ENCODE results near the gene CNOT4.
A peak's percentile ranks its signal among the peaks of the same experiment; 100 is the strongest.
"Not testable (repeated sequence)": the region's sequence is repeated elsewhere in the genome, so short reads cannot be mapped to it uniquely, and the experiment has no call there.

CNOT4 gene

GRCh38 chr7:135353832-135354231, 156.1 kb downstream of the CNOT4 start:
- no peak for DNase-seq

GRCh38 chr7:135352285-135352684, 157.6 kb downstream of the CNOT4 start:
- no peak for DNase-seq

DNA sequence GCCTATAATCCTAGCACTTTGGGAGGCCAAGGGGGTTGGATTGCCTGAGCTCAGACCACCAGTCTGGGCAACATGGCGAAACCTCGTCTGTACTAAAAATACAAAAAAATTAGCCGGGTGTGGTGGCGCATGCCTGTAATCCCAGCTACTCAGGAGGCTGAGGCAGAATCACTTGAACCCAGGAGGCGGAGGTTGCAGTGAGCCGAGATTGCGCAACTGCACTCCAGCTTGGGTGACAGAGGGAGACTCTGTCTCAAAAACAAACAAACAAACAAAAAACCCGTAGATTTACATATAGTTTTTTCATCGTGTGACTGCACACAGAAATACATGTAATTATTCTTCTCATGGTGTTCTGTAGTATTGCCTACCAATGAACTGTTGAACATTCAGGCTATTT, 158.8 kb downstream of the CNOT4 start:
- DNase-seq = not testable (repeated sequence)

DNA sequence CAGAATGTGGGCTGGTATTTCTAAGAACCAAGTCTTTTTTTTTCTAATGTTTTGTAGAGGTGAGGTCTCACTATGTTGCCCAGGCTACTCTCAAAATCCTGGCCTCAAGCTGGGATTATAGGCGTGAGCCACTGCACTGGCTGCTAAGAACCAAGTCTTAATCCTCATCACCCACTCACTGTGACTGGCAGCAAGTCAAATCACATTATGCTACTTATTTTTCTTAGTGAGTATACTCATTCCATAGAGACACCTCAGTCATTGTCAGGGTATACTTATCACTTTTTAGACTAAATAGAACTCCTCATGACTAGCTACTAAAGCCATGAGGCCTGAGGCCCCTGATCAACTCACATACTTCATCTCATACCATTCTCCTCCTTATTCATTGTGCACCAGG, 160.2 kb downstream of the CNOT4 start:
- DNase-seq = no peak

DNA sequence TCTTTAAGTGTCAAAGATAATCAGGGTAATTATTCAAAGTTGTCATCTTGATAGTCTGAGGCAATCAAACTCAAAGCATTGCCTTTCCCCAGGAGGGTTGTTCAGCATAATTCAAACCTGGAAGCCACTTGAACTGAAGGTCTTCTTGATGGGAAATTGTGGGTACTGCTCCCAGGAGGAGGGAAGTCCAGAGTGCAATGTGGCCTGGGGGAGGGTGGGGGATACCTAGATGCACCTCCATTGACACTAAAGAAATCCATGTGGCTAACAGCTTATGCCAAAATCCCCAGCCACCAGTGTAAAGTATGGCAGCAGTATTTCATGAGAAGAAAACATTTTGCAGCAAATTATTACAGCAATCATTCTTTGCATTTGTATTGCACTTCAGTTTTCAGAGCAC, 161.4 kb downstream of the CNOT4 start:
- no peak for DNase-seq

- no peak for DNase-seq
Measured at GRCh38 chr7:135343361-135343760, 166.5 kb downstream of the CNOT4 start.

DNA sequence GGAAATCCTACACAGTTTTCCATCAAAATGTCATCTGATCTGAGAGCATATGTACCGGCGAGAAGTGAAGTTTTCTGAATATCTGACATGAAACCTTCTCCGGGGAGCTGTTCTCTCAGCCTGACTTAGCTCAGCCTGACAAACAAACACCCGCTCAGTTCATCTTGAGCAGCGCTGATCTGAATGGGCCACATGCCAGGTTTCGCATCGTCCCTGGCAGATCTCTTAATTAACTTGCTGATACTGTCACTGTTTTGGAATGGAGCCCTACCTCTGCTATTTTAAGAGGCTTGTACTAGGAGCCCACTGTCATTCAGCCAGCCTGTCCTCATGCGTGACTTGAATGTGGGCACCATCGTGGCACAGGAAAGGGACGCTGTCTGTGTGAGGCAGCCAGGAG, 167.0 kb downstream of the CNOT4 start:
- no peak for DNase-seq

DNA sequence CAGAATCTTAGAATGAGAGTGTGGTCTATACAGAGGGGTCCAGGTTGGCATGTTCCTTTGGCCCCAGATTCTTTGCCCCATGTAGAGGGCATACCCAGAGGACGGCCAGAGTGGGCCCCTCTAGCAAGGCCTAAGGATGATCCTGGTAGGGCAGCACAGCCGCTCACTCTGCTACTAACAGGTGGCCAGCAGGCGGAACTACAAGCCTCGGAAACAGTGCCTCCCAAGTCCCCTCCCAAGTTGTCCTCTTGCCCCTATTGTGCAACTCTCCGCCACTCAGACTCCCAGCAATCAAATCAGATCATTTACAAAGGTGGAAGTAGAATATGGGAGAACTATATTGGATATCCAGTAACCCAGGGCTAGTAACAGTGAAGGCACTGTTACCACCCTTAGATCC, 168.9 kb downstream of the CNOT4 start:
- DNase-seq = no peak

DNA sequence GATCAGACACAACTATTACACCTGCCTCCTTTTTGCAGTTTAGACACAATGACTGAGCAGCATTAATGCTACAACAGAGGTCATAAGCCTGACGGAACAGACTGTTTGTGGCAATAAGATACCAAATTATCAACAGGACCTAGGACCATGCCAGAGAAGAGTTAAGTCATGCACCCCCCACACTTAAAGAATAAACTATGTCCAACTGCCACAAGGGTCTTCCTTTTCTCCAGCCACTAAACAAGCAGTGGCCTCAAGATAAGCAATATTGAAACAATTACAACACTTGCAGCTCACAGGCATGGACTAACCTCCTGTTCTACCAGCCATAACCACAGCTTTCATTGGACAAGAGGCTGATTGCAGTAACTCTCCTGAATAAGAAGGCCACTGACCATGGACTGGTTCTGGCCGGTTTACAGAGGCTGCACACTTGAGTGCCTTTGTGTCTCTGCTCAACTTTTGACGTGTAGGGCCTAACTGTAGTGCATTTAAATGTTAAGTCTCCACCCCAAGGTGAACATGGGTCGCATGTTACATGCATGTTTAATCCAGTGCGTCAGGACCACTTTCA, 171.8 kb downstream of the CNOT4 start:
- no peak for DNase-seq

- no peak for DNase-seq
Measured at GRCh38 chr7:135337506-135337905, 172.4 kb downstream of the CNOT4 start.

DNA sequence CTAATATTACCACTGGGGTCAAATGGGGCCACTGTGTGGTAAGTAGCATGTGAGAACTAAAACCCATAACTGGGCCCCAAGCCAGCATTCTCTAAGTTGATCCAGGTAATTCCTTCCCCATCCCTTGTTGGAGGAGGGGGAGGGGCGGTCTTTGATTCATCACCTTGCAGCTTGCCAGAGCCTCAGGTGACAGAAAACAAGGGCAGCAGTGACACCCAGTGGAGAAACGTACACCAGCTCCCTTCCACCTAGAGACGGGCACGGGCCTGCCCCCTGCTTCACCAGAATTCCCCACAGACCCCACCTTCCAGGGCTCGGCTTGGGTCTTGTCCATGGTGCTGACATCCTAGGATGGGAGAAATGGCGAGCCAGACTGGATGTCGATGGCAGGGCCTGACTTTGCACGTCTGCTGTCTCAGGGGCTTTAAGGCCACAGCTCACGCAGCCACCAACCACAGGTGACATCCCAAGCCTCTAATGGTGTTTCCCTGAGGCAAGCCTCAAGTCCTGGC, 174.2 kb downstream of the CNOT4 start:
- DNase-seq = peak in 1 of 2 donors; percentile 17

DNA sequence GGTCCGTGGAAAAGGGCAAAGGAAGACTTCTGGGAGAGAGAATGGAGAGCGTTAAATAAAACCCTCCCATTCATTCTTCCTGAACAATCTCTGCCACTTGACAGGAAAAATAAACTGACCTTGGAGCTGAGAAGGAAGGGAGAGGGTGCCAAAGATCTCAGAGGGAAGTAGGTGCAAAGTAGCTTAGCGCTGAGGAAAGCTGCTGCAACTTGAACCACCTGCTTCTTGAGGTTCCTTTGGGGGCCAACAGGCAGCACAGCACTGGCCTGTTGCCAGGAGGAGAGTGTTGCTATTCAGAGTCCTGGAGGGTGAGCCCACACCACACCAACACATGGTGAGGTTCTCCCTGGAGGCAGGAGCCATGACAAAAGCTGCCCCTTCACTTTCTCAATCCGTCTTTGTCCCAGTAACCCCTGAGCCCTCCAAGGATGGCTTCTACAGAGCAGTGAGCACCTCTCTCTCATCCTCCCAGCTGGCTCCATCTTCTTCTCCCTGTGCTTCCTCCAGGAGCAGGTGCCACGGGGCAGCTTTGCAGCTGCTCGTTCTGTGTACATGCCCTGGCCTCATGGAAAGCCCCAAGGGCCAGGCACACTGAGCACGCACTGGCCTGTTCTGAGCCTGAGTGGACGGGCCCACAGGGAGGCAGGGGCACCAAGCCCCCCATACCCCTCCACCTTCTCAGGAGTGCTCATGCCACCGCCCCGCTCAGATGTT, 174.9 kb downstream of the CNOT4 start:
- DNase-seq = no peak

- DNase-seq = no peak
Measured at GRCh38 chr7:135333946-135334345, 176.0 kb downstream of the CNOT4 start.

DNA sequence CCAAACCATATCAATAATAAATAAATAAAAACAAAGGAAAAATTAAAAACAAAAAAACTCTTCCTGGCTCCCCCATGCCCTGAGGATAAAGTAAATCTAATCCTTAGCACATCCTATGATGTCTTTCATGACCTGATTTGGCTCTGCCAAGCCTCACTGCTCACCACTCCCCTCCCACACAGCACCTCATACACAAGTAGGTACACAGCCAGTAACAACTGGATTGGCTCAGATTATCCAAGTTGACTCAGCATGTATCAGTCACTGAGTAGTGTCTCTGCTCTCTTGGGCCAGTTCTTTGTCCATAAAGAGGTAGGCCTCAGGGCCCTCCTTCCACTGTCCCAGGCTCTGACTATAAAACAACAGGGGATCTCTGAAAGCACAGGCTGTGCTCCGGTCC, 176.7 kb downstream of the CNOT4 start:
- DNase-seq = no peak

DNA sequence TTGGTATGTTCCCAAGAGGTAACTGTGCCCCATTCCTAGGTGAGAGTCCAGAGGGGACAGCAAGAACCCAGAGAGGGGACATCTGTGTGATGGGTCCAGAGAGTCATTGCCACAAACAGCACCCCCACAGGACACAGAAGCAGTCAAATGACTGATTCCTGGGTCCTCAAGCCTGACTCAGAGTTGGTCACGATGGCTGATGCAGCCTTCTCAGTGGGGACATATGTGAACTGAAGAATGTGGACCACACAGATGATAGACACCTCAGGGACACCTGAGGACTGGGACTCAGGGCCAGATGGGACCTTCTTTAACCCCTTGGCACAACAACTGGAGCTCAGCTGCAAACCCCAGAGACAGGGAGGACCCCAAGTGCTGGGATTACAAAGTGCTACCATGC, 179.8 kb downstream of the CNOT4 start:
- no peak for DNase-seq

DNA sequence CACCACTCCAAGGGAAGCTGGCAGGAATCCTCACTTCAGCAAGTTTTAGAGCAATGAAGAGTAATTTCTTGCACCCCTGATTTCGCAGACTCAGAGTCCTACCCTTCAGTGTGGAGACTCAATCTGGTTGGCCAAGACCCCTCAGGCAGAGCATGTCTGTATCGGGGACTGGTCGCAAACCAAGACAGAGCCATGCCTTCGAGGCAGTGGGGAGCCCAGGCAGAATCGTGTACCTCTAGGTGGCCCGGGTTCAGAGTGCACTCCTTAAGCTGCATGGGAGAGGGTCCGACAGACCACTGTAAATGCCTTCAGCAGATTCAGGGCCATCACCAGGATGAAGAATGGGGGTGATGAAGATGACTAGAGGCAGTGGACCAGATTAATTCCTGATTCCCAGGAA, 181.4 kb downstream of the CNOT4 start:
- DNase-seq = no peak

DNA sequence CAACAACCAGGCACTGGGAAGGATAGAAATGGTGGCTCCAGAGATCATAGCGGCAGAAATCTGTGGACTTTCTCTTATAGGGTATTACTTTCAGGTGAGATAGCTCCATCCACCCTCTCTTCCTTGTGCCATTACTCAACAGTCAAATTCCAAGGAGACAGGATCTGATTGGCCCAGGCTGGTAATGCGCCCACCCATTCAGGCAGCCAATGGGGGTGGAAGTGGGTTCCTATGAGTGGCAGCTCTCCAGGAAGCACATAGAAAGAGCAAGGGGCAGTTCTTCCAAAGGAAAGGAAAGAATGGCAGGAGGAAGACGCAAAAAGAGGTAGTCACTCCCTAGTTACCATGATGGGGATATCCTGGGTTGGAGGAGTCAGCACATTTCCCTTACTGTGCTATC, 181.8 kb downstream of the CNOT4 start:
- DNase-seq = no peak

DNA sequence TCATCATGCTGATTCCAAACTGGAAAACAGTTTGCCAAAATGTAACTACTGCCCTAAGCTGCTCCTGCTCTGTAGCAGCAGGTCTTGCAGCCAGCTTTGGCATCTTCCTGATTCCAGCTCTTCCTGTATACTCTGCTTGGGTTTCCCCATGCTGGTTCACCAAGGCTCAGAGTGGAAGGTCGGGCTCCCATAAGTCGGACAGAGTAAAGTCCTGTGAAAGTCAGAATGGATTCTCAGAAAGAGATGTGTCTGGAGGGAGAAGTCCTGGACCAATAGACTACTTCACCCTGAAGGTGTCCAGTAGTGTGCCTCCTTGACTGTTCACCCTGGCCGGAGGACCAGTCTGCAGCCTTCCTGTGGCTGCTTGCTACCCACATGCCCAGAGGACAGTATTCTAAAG, 182.4 kb downstream of the CNOT4 start:
- no peak for DNase-seq

GRCh38 chr7:135326636-135327280, 183.1 kb downstream of the CNOT4 start:
- DNase-seq = no peak

GRCh38 chr7:135322571-135323340, 187.1 kb downstream of the CNOT4 start:
- DNase-seq = no peak

DNA sequence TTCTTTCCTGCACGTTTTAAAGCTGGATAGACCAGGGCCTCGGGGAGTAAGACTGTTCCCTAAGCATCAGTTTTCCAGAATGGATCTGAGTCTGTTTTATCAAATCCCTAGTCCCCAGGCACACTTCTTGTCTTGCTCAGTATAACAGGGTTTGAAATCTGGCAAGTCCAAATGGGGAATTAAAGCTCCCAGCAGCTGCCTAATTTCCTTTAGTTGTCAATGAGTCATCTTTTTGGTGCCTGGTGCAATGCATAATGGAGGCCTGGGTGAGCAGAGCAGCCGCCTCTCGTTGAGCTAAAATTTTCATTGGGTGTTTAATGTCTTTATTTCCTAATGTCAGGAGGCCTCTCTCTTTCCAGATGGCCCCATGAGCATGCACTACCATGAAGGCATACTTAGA, 188.3 kb downstream of the CNOT4 start:
- DNase-seq = no peak

DNA sequence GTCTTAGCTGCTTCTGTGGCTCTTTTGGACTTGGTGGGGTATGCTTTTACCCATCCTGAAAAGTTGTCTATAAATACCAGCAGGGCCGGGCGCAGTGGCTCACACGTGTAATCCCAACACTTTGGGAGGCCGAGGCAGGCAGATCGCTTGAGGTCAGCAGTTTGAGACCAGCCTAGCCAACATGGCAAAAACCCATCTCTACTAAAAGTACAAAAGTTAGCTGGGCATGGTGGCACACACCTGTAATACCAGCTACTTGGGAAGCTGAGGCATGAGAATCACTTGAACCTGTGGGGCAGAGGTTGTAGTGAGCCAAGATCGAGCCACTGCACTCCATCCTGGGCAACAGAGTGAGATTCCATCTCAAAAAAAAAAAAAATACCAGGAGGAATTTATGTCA, 188.9 kb downstream of the CNOT4 start:
- not testable (repeated sequence) for DNase-seq

DNA sequence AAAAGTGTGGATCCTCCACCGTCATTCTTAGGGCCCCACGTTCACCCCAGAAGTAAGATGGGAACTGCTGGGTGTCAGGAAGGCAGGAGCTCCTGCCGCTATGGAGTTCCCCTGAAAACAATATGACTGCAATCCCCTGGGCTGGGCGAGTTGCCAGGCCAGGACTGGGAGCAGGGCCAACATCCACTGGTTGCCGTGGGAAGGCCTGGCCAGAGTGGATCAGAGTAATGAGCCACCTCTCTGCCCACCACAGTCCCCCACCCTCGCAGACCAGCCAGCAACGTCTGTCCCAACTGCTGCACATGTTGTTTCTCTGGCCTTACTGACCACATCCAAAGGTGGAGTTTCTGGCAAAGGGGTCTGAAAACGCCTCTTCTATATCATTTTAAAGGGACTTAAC, 189.6 kb downstream of the CNOT4 start:
- no peak for DNase-seq

Data from CD4-positive, alpha-beta T cell treated with Interleukin-1 beta for 1 hour (primary cell).